Neuronal stem cell (in vitro differentiated cells): Measurements from ENCODE around the gene PDCD11.

ENCODE experiments used
- DNase-seq: peaks from one replicate; pipeline ENCODE4 v3.0.0-alpha.2; 2013; ENCODE audit warnings: low spot score
- H2AFZ ChIP-seq: one replicate; pipeline ENCODE4 v1.6.1; 2013; ENCODE audit warnings: mild to moderate bottlenecking, low read length, inconsistent platforms
- H2AK5ac ChIP-seq: 2 replicates; pipeline ENCODE4 v1.6.1; 2013; ENCODE audit warnings: low read depth, mild to moderate bottlenecking, inconsistent platforms, low read length, moderate library complexity, mixed read lengths
- H2BK120ac ChIP-seq: 2 replicates; pipeline ENCODE4 v1.6.1; 2013; ENCODE audit warnings: low read depth, mild to moderate bottlenecking, inconsistent platforms, low read length, moderate library complexity, mixed read lengths
- H2BK12ac ChIP-seq: one replicate; pipeline ENCODE4 v1.6.1; 2013; ENCODE audit warnings: low read length, inconsistent platforms
- H2BK15ac ChIP-seq: 2 replicates; pipeline ENCODE4 v1.6.1; 2013; ENCODE audit warnings: mild to moderate bottlenecking, low read length, inconsistent platforms, mixed read lengths
- H2BK5ac ChIP-seq: one replicate; pipeline ENCODE4 v1.6.1; 2013; ENCODE audit warnings: inconsistent platforms, mild to moderate bottlenecking, low read length, moderate library complexity
- H3K14ac ChIP-seq: one replicate; pipeline ENCODE4 v1.6.1; 2013; ENCODE audit warnings: low read length, inconsistent platforms
- H3K18ac ChIP-seq: 2 replicates; pipeline ENCODE4 v1.6.1; 2013; ENCODE audit warnings: low read length, inconsistent platforms
- H3K23ac ChIP-seq: 2 replicates; pipeline ENCODE4 v1.6.1; 2013; ENCODE audit warnings: low read depth, mild to moderate bottlenecking, mixed read lengths, low read length, inconsistent platforms; ENCODE audit not compliant: poor library complexity
- H3K27ac ChIP-seq: replicated peaks from 3 replicates; pipeline ENCODE4 v1.5.1; 2013; ENCODE audit warnings: low read length, inconsistent platforms
- H3K27me3 ChIP-seq, 3 experiments: 2 replicates each; pipeline ENCODE4 v1.6.1; 2013; ENCODE audit warnings: low read length in 3 of 3, mild to moderate bottlenecking in 2 of 3, inconsistent platforms in 1 of 3, low read depth in 1 of 3, mixed read lengths in 1 of 3, moderate library complexity in 1 of 3; ENCODE audit not compliant: control insufficient read depth in 3 of 3, insufficient read depth in 3 of 3
- H3K36me3 ChIP-seq, 2 donors: replicated peaks in 1 of 2; 2 replicates each; pipeline ENCODE4 v1.6.1; 2013; ENCODE audit warnings: low read length in 2 of 2; ENCODE audit not compliant: control insufficient read depth in 2 of 2, insufficient read depth in 2 of 2
- H3K4ac ChIP-seq: 2 replicates; pipeline ENCODE4 v1.6.1; 2013; ENCODE audit warnings: inconsistent platforms, mild to moderate bottlenecking, low read length, moderate library complexity
- H3K4me1 ChIP-seq, 2 donors: 1 replicate in 1 of 2; 2 replicates in 1 of 2; pipeline ENCODE4 v1.6.1; 2013; ENCODE audit warnings: low read length in 2 of 2, low read depth in 1 of 2; ENCODE audit not compliant: control insufficient read depth in 2 of 2, insufficient read depth in 1 of 2
- H3K4me2 ChIP-seq: one replicate; pipeline ENCODE4 v1.6.1; 2013; ENCODE audit warnings: mild to moderate bottlenecking, low read length, inconsistent platforms; ENCODE audit not compliant: insufficient read depth, poor library complexity, severe bottlenecking
- H3K4me3 ChIP-seq, 2 donors: 2 replicates each; pipeline ENCODE4 v1.5.1; 2013; ENCODE audit warnings: low read length in 2 of 2, mild to moderate bottlenecking in 2 of 2, inconsistent platforms in 1 of 2, moderate library complexity in 1 of 2
- H3K79me1 ChIP-seq: one replicate; pipeline ENCODE4 v1.6.1; 2013; ENCODE audit warnings: low read depth, mild to moderate bottlenecking, inconsistent platforms, low read length, moderate library complexity
- H3K9ac ChIP-seq: one replicate; pipeline ENCODE4 v1.6.1; 2013; ENCODE audit warnings: mild to moderate bottlenecking, low read depth, low read length, inconsistent platforms; ENCODE audit not compliant: poor library complexity
- H3K9me3 ChIP-seq, 2 donors: replicated peaks in 1 of 2; 2 replicates each; pipeline versions ENCODE3 to v1.6.1; 2013; ENCODE audit warnings: low read length in 2 of 2, mild to moderate bottlenecking in 2 of 2, inconsistent platforms in 1 of 2, low read depth in 1 of 2, mixed read lengths in 1 of 2, moderate library complexity in 1 of 2; ENCODE audit not compliant: control insufficient read depth in 2 of 2, insufficient read depth in 1 of 2
- H4K8ac ChIP-seq: one replicate; pipeline ENCODE4 v1.6.1; 2013; ENCODE audit warnings: low read depth, mild to moderate bottlenecking, inconsistent platforms, low read length, moderate library complexity
- H4K91ac ChIP-seq: one replicate; pipeline ENCODE4 v1.6.1; 2013; ENCODE audit warnings: low read length, low read depth, mild to moderate bottlenecking, inconsistent platforms; ENCODE audit not compliant: poor library complexity
- WGBS, 2 donors: extraction: QIAGEN DNeasy Blood & Tissue Kit; methylation state at CpG; one replicate each; pipeline ENCODE4 v1.1.7; 2013; ENCODE audit warnings: missing lambda C conversion rate in 2 of 2, mixed read lengths in 1 of 2; ENCODE audit not compliant: insufficient read length in 2 of 2, insufficient replicate concordance in 1 of 2; ENCODE audit errors: extremely low coverage in 2 of 2; 5-methylcytosine and 5-hydroxymethylcytosine counted together

Gene PDCD11

DNA sequence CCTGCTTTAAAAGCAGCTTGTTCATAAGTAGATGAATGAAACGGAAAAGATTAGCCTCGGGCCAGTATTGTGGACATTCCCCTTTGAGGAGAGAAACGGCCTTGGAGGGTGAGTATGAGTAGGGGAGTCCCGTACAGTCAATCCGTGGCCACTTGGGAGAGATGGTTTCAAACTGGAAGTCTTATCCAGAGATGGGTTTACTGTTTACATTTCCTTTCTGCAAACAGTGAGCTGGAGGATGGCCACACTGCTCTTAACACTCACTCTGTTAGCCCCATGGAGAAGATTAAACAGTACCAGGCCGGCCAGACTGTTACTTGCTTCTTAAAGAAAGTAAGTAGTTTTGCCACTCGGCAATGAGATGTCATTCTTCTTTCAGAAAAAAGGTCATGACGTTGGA is 35.5 kb downstream of the PDCD11 start:
- Histone ChIP-seq H2BK5ac (no peak overlapping the region), H3K9me3 (no peaks in the 10 kb centered on the region), H3K23ac (no peak overlapping the region), H3K27ac (no peak overlapping the region), H3K27me3 (no peaks in the 10 kb centered on the region), H2AK5ac (no peak overlapping the region), H3K4me2 (no peak overlapping the region), H3K4ac (no peak overlapping the region), H2BK15ac (no peak overlapping the region), H3K9ac (no peak overlapping the region), H3K4me1 (no peaks in the 10 kb centered on the region), H3K79me1 (peaks cover 2% of the 10 kb centered on the region), H2BK12ac (no peak overlapping the region), H3K36me3 (peaks cover 43 to 99% of the 10 kb centered on the region in 2 donors), H3K14ac (no peak overlapping the region), H4K8ac (no peak overlapping the region), H3K18ac (no peak overlapping the region), H4K91ac (no peak overlapping the region), H2AFZ (no peak overlapping the region), H2BK120ac (no peak overlapping the region), H3K4me3 (no peak overlapping the region)
- no CpG with 5 or more reads among the region's 8 CpGs for WGBS, 2 donors
- no peak for DNase-seq

DNA sequence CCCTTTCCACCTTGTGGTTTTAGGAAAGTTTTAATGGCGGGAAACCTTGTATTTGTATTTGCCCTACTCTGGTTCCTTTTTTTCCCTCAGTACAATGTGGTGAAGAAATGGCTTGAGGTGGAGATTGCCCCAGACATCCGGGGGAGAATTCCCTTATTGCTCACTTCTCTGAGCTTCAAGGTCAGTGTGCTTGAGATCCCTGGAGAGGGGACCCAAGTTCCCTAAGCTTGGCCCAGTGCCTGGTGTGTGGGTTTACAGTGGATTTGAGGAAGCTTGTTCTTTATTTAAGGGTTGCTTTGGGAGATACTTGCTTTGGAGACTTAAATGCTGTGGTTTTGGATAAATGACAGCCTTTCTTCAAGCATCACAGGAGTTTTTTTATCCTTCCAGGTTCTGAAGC is 37.4 kb downstream of the PDCD11 start:
- no peak overlapping the region for H3K4me2 ChIP-seq
- no peak overlapping the region for H3K4ac ChIP-seq
- H3K14ac ChIP-seq, result no peak overlapping the region
- H4K8ac ChIP-seq, result no peak overlapping the region
- no peak overlapping the region for H2BK5ac ChIP-seq
- H3K9me3 ChIP-seq, result no peaks in the 10 kb centered on the region
- no peak for DNase-seq
- H2BK15ac ChIP-seq, result no peak overlapping the region
- H3K27me3 ChIP-seq, result no peaks in the 10 kb centered on the region
- H3K9ac ChIP-seq, result no peak overlapping the region
- H3K18ac ChIP-seq, result no peak overlapping the region
- no peak overlapping the region for H2BK120ac ChIP-seq
- H4K91ac ChIP-seq, result no peak overlapping the region
- H3K36me3 ChIP-seq, result peaks cover 45 to 97% of the 10 kb centered on the region in 2 donors
- no peak overlapping the region for H2AK5ac ChIP-seq
- H2BK12ac ChIP-seq, result no peak overlapping the region
- H3K79me1 ChIP-seq, result peaks cover 2% of the 10 kb centered on the region
- no peak overlapping the region for H3K23ac ChIP-seq
- H3K4me3 ChIP-seq, result no peak overlapping the region
- WGBS, 2 donors, result no CpG with 5 or more reads among the region's 2 CpGs
- H3K27ac ChIP-seq, result no peak overlapping the region
- H2AFZ ChIP-seq, result no peak overlapping the region
- no peaks in the 10 kb centered on the region for H3K4me1 ChIP-seq

DNA sequence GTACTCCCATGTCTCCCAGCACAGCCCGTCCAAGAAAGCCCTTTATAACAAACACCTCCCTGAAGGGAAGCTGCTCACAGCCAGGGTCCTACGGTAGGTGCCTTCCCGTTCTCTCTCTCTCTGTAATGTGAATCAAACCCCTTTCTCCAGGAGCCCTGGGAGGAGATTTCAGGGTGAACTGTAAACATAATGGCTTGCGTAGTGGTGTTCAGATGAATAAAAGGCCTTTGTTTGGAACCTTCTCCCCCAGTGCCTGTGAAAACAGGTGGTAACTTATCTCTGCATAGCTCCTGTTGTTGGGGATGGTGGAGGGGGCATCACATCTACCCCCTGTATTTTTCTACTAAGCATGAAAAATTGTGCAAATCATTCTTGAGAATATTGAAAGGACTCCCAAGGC is 43.4 kb downstream of the PDCD11 start:
- no peak overlapping the region for H3K27ac ChIP-seq
- no peak overlapping the region for H2BK5ac ChIP-seq
- no CpG with 5 or more reads among the region's 4 CpGs for WGBS, 2 donors
- DNase-seq, result no peak
- H3K23ac ChIP-seq, result no peak overlapping the region
- H4K91ac ChIP-seq, result no peak overlapping the region
- H2BK15ac ChIP-seq, result no peak overlapping the region
- H3K79me1 ChIP-seq, result no peaks in the 10 kb centered on the region
- H2AK5ac ChIP-seq, result no peak overlapping the region
- H2BK120ac ChIP-seq, result no peak overlapping the region
- H3K14ac ChIP-seq, result no peak overlapping the region
- no peak overlapping the region for H2BK12ac ChIP-seq
- H3K9me3 ChIP-seq, result no peaks in the 10 kb centered on the region
- no peak overlapping the region for H2AFZ ChIP-seq
- H3K9ac ChIP-seq, result no peak overlapping the region
- no peak overlapping the region for H3K18ac ChIP-seq
- H3K4me2 ChIP-seq, result no peak overlapping the region
- H3K27me3 ChIP-seq, result no peaks in the 10 kb centered on the region
- H4K8ac ChIP-seq, result no peak overlapping the region
- no peaks in the 10 kb centered on the region for H3K4me1 ChIP-seq
- H3K4ac ChIP-seq, result no peak overlapping the region
- H3K4me3 ChIP-seq, result no peak overlapping the region
- H3K36me3 ChIP-seq, result peaks cover 45 to 97% of the 10 kb centered on the region in 2 donors

DNA sequence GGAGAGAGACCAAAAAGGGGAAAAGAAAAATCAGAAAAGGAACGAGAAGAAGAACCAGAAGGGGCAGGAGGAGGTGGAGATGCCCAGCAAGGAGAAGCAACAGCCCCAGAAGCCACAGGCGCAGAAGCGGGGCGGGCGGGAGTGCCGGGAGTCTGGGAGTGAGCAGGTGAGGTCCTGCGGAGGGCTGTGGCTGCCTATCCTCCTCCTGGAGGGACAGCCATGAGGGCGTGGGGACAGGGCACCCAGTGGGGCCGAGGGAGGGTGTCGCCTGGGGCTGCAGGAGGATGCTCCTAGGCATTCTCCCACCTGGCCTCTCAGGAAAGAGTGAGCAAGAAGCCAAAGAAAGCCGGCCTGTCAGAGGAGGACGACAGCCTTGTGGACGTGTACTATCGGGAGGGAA is 44.0 kb downstream of the PDCD11 start:
- WGBS, 2 donors, result no CpG with 5 or more reads among the region's 14 CpGs
- no peaks in the 10 kb centered on the region for H3K4me1 ChIP-seq
- H4K91ac ChIP-seq, result no peak overlapping the region
- H3K4ac ChIP-seq, result no peak overlapping the region
- H3K79me1 ChIP-seq, result no peaks in the 10 kb centered on the region
- H3K4me3 ChIP-seq, result no peak overlapping the region
- no peak overlapping the region for H3K23ac ChIP-seq
- H3K27ac ChIP-seq, result no peak overlapping the region
- no peaks in the 10 kb centered on the region for H3K27me3 ChIP-seq
- no peak overlapping the region for H3K9ac ChIP-seq
- no peak overlapping the region for H2BK15ac ChIP-seq
- no peak overlapping the region for H2BK5ac ChIP-seq
- no peak overlapping the region for H4K8ac ChIP-seq
- no peak for DNase-seq
- H3K14ac ChIP-seq, result no peak overlapping the region
- peaks cover 49 to 97% of the 10 kb centered on the region in 2 donors for H3K36me3 ChIP-seq
- H3K9me3 ChIP-seq, result no peaks in the 10 kb centered on the region
- H2BK120ac ChIP-seq, result no peak overlapping the region
- no peak overlapping the region for H2AK5ac ChIP-seq
- H3K18ac ChIP-seq, result no peak overlapping the region
- H3K4me2 ChIP-seq, result no peak overlapping the region
- no peak overlapping the region for H2BK12ac ChIP-seq
- no peak overlapping the region for H2AFZ ChIP-seq
